ENCODE measurements around the gene MAGEB10. TPM values are rescaled to one million over a fixed set of nuclear protein-coding genes. Genes with fewer than 3 reads are reported as not detected.

MAGEB10 gene
- total RNA-seq (not detected in 2 replicates), polyA plus RNA-seq (not detected in 2 replicates), polyA minus RNA-seq (not detected in 2 replicates), Bru-seq, nascent RNA (not detected), BruChase-seq, experiment 1, labeled RNA remaining after a 6-hour chase (not detected), BruChase-seq, experiment 2, labeled RNA remaining after a 2-hour chase (not detected)
- not detected in 2 replicates for polyA plus RNA-seq (2011; cell fraction: cytosol; rRNA removed)
- not detected in 2 replicates for polyA plus RNA-seq (2011; cell fraction: nucleus; rRNA removed)
- not detected in 2 replicates for polyA plus RNA-seq (2012)
- not detected for polyA minus RNA-seq (2011; cell fraction: cytosol; rRNA and poly(A)+ RNA removed)
- polyA minus RNA-seq (2011; cell fraction: nucleus; rRNA and poly(A)+ RNA removed): not detected in 2 replicates
- long read RNA-seq: 0 reads

GRCh38 chrX:27807690-27808089 lies at the start of gene MAGEB10:
Gene MAGEB10 (plus strand): TSS chrX:27807990. CDS start chrX:27821307, 13,317 bp downstream.
- Histone ChIP-seq H4K20me1 (replicated peaks; ENCODE audit: control insufficient read depth, extremely low read depth, insufficient read depth, low read length) (no peaks in the 10 kb centered on the region), H3K27ac (ENCODE audit: insufficient read depth, low read depth, low read length) (no peak within 1 kb of the TSS)
- intact Hi-C loops (cut with micrococcal nuclease): no loop called here

More at GRCh38 chrX:27807690-27808089, at the start of gene MAGEB10:
- POLR2A ChIA-PET: no interaction called here
- no peak within 1 kb of the TSS for H3K4me2 ChIP-seq (ENCODE audit: insufficient read depth, low read length)
- H3K9me1 ChIP-seq (replicated peaks; ENCODE audit: control insufficient read depth, extremely low read depth, insufficient read depth, low read length): no peaks in the 10 kb centered on the region
- no peak within 1 kb of the TSS for H2AFZ ChIP-seq (ENCODE audit: low read depth, low read length)
- dilution Hi-C loops (cut with MboI; ENCODE audit: extremely low pct_ligation_motif_present, low sequenced_read_pairs): no loop called here
- DNase-seq (ENCODE audit: low read depth, low spot score) (no peak), FAIRE-seq (no peak)
- no peak within 1 kb of the TSS for H3K9ac ChIP-seq (replicated peaks; ENCODE audit: extremely low read depth, insufficient read depth, low read length)
- H3K4me3 ChIP-seq (replicated peaks in 1 of 3; ENCODE audit: insufficient read depth in 1 of 3, low read depth in 1 of 3, low read length in 3 of 3): no peak within 1 kb of the TSS
- no peaks in the 10 kb centered on the region for H3K27me3 ChIP-seq (ENCODE audit: control insufficient read depth in 2 of 2, insufficient read depth in 2 of 2, low read length in 2 of 2)
- H3K9me3 ChIP-seq (replicated peaks; ENCODE audit: control insufficient read depth, insufficient read depth, low read length): no peaks in the 10 kb centered on the region
- no peaks in the 10 kb centered on the region for H3K36me3 ChIP-seq (ENCODE audit: control insufficient read depth in 2 of 2, extremely low read depth in 1 of 2, insufficient read depth in 2 of 2, low read length in 2 of 2)
- BruUV-seq (replicated peaks): no TSS peak
- no peaks in the 10 kb centered on the region for H3K79me2 ChIP-seq (ENCODE audit: control insufficient read depth, insufficient read depth, low read length)
- H3K4me1 ChIP-seq (ENCODE audit: control insufficient read depth, extremely low read depth, insufficient read depth, low read length): no peaks in the 10 kb centered on the region
- TF ChIP-seq FOS (IDR thresholded peaks at IDR 0.05; ENCODE audit: borderline replicate concordance, insufficient read depth, low read length) (no peak), GATA2 (IDR thresholded peaks at IDR 0.05; ENCODE audit: insufficient read depth, insufficient read length, low read depth, low read length) (no peak), EZH2 (IDR thresholded peaks at IDR 0.05; ENCODE audit: borderline replicate concordance, low read depth, low read length, severe bottlenecking) (no peak), POLR2A (IDR thresholded peaks at IDR 0.05; ENCODE audit: low read depth, low read length) (no peak), CTCF (IDR thresholded peaks at IDR 0.05; ENCODE audit: extremely low read depth in 1 of 2, insufficient read depth in 1 of 2, low read depth in 1 of 2, low read length in 2 of 2) (no peak), MAX (IDR thresholded peaks at IDR 0.05; ENCODE audit: insufficient read depth, insufficient read length) (no peak), MYC (IDR thresholded peaks at IDR 0.05; ENCODE audit: low read depth, low read length) (no peak), JUN (IDR thresholded peaks at IDR 0.05; ENCODE audit: borderline replicate concordance, insufficient read depth, insufficient read length, low read depth) (no peak)
- CTCF ChIA-PET: no interaction called here

All from endothelial cell of umbilical vein (primary cell).